Heart right ventricle (tissue), 16 donors: Measurements from ENCODE around the gene SNX33. TPM values are rescaled to one million over a fixed set of nuclear protein-coding genes. Genes with fewer than 3 reads are reported as not detected.
A peak's percentile ranks its signal among the peaks of the same experiment; 100 is the strongest.
"Not testable (repeated sequence)": the region's sequence is repeated elsewhere in the genome, so short reads cannot be mapped to it uniquely, and the experiment has no call there.

Experiments
- ATAC-seq, 8 donors: fragments of 200-7000 bp; cut with Tn5 transposase; one replicate each; pipeline ENCODE4 v1.9.1; 2020; ENCODE audit warnings: mild to moderate bottlenecking in 8 of 8, moderate library complexity in 8 of 8, moderate number of reproducible peaks in 1 of 8
- DNase-seq, 2 donors: peaks; one replicate each; pipeline ENCODE4 v3.0.0-alpha.2; 2020
- H3K27ac ChIP-seq, 10 donors: fragments of 200-600 bp; sonication (generic) in 2 of 10; one replicate each; pipeline versions ENCODE4 v1.5.0 to v1.8.0; 2020 to 2022; ENCODE audit warnings: mild to moderate bottlenecking in 3 of 10
- H3K27me3 ChIP-seq, 7 donors: fragments of 200-600 bp; one replicate each; pipeline ENCODE4 v1.8.0; 2021 to 2022; ENCODE audit warnings: mild to moderate bottlenecking in 2 of 7
- H3K36me3 ChIP-seq, 9 donors: fragments of 200-600 bp; sonication (generic) in 1 of 9; one replicate each; pipeline versions ENCODE4 v1.5.0 to v1.8.0; 2020 to 2022; ENCODE audit warnings: mild to moderate bottlenecking in 2 of 9
- H3K4me1 ChIP-seq, 9 donors: fragments of 200-600 bp; sonication (generic) in 1 of 9; one replicate each; pipeline versions ENCODE4 v1.5.0 to v1.8.0; 2020 to 2022; ENCODE audit warnings: mild to moderate bottlenecking in 4 of 9
- H3K4me3 ChIP-seq, 10 donors: fragments of 200-600 bp; sonication (generic) in 2 of 10; one replicate each; pipeline versions ENCODE4 v1.5.0 to v1.8.0; 2020 to 2022; ENCODE audit warnings: mild to moderate bottlenecking in 7 of 10, moderate library complexity in 2 of 10
- H3K9me3 ChIP-seq, 11 donors: fragments of 200-600 bp in 10 of 11; sonication (generic) in 2 of 11; one replicate each; pipeline versions ENCODE4 v1.5.0 to v1.8.0; 2013 to 2022; ENCODE audit warnings: mild to moderate bottlenecking in 2 of 11, control low read depth in 1 of 11, moderate library complexity in 1 of 11
- CTCF ChIP-seq, 9 donors: fragments of 200-600 bp; sonication (generic) in 2 of 9; IDR thresholded peaks; one replicate each; pipeline versions ENCODE4 v1.5.0 to v1.8.0; 2021 to 2022; ENCODE audit warnings: antibody characterized with exemption in 9 of 9, mild to moderate bottlenecking in 5 of 9, moderate library complexity in 1 of 9
- WGBS, 2 donors: extraction: QIAGEN DNeasy Blood & Tissue Kit; methylation state at CpG; one replicate each; pipeline ENCODE4 v1.1.7; 2013; ENCODE audit warnings: inconsistent platforms in 1 of 2; 5-methylcytosine and 5-hydroxymethylcytosine counted together
- intact Hi-C, 10 donors: fragments of 100-400 bp; cut with DNase I; formaldehyde crosslinking; loops; one replicate each; pipeline versions ENCODE4 v1.11.1 to v1.14.2; 2022
- polyA plus RNA-seq, 2 donors: library from polyadenylated mRNA; stranded (reverse); fragments of 200-250 nt; gene quantifications; one replicate each; pipeline ENCODE4 v1.2.3, GENCODE V29; 2013
- total RNA-seq, 10 donors: library from RNA; stranded (reverse); fragmentation: NEBNext Ultra II Directional in 3 of 10; extraction: Animal tissue kit (Norgen Biotek cat#: 25700) in 3 of 10; gene quantifications; one replicate each; pipeline versions ENCODE4 v1.2.1 to v1.2.4, GENCODE V29; 2021 to 2023
- donor health status: Arrhythmogenic right ventricular cardiomyopathy.
- donor health status: ischemic (EF 13 %, LVEDD 7.1; RV severe dilation, severe dysfunction).
- donor health status: healthy with polysubstance abuse.
- donor health status: DM: no; HTN: yes; CAD: no.
- donor health status: DM: no; HTN: no; CAD: no.
- donor health status: ischemic (EF 25% LVEDD 6.9; RV normal size, moderate dysfunction).
- donor health status: ischemic (EF 25% LVEDD 5.7; RV mildly dilated, moderate dysfunction).
- donor health status: healthy.
- donor health status: DM: yes; HTN: yes; CAD: no.
- donor health status: Ischemic cardiomyopathy.
- donor health status: ischemic (EF 35%, LVEDD 5.7; RV mildly dilated, moderate dysfunction).
- donor health status: nonischemic (EF 11% LVEDD 7.7; RV severe dilation, severe dysfunction).
- donor health status: DM: yes; HTN: yes; CAD: no.
- donor health status: PGD.
- donor health status: ischemic (EF 29% LVEDD 5.4; RV normal size, mild dysfunction).
- donor health status: nonischemic (EF 23%, LVEDD 6.1; RV moderate dilation, normal function).

Gene SNX33
- total and polyA plus RNA-seq, 12 donors, result 7.4 to 14.8 (median 9.7) TPM

DNA sequence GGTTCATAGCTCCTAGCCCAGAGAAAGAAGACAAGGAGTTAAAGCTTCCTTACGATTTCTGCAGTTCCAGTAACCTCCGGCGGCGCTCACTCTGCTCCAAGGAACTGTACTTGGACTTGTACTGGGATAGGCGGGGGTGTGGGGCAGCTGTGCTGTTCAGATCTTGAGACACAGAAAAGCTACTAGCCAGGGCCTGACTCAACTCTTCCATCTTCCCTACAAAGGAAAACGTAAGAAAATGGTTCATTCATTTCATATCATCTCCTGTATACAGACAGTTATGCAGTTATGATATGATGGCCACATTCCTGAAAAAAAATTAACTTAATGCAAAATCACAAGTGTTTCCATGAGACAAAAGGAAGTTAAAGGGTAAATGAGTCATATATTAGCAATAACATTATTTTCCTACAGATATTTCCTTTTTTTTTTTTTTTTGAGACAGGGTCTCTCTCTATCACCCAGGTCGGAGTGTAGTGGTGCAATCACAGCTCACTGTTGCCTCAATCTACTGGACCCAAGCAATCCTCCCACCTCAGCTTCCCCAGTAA is 26.8 kb upstream of the SNX33 start:
- Histone ChIP-seq H3K27ac (peak overlapping the region; percentile 55 to 86 (median 78)), H3K36me3 (peaks cover 0 to 47% (median 26%) of the 10 kb centered on the region in 9 donors), H3K27me3 (no peaks in the 10 kb centered on the region), H3K4me1 (peaks cover 0 to 37% (median 24%) of the 10 kb centered on the region in 9 donors), H3K4me3 (peak overlapping the region in 6 of 10 donors; percentile 19 to 39 (median 24)), H3K9me3 (no peaks in the 10 kb centered on the region)
- ATAC-seq (peak; percentile 45 to 78 (median 66)), DNase-seq (peak; percentile 60 to 84)
- intact Hi-C loops, result loop anchor here in 6 of 10 donors (5.0 to 10.0 kb wide), 6 partner anchors 44 to 256 kb away; partner anchors contain the start of genes MAN2C1 (in 2 of the 6), PTPN9 (in 2 of the 6) and SIN3A (in 1 of the 6)
- 37 to 60% methylated on average over 7 of the region's 7 CpGs for WGBS, 2 donors
- peak in 6 of 9 donors; percentile 15 to 46 (median 29) for TF ChIP-seq CTCF (IDR thresholded peaks at IDR 0.05)

DNA sequence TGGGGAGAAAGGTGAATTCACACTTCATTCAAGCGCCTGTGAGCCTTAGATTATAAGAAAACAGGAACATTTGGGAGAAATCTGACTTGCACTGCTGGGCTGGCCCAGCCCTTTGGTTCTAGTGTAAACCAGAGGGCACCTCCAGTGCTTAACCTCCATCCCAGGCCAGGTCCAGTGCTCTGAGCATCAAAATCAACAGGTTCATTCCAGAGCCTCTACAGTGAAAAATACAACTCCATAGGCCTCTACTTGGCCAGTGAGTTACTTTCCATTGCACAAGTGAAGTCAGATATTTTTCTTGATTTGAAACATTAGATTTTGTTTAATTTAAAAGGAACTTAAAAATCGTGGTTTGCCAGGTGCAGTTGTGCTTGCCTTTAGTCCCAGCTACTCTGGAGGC is 25.2 kb upstream of the SNX33 start:
- peaks cover 0 to 46% (median 32%) of the 10 kb centered on the region in 9 donors for H3K4me1 ChIP-seq
- intact Hi-C loops, result loop anchor here in 6 of 10 donors (5.0 to 10.0 kb wide), 6 partner anchors 45 to 258 kb away; partner anchors contain the start of genes MAN2C1 (in 2 of the 6), PTPN9 (in 2 of the 6) and SIN3A (in 1 of the 6)
- 80 to 84% methylated on average over 2 of the region's 2 CpGs for WGBS, 2 donors

DNA sequence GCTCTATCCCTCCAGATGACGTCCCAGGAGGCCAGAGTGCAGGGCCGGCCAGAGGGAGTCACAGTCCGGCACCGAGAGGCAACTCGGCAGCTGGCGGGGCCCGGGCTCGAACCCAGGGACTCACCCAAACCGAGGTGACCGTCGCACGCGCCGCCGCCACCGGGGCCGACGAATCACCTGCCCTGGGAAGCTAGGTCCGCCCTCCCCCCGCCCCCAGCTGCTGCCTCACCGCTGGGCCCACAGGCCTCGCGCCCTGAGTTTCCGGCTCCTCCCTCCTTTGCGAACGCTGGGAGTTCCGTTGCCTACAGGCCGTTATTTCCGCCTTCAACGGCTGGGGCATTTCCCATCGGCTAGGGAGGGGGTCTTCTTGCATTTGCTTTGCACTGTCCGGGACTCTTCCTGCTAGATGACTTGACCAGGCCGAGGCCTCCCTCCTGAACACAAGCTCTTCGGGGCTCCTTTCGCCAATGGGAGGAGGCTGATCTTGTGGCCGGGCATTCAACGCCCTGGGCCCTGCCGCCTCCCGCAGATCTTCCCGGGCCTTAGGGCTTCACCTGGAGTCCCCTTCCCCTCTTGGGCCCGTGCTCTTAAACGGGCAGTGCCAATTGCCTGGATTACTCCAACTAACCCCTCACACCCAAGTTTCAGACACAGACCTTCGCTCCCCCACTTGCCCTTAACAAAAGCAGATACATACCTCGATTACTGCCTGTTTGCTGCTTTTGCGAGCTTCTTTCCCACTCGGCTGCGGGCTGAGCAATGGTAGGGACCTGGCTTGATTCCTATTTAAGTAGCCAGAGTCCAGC is 22.0 kb upstream of the SNX33 start, which contains the start of gene SNUPN:
TSS of gene SNUPN (minus strand) at position 184 of the 806 bp plus-strand sequence. CDS start 4,674 bp downstream, outside the sequence.
- no peaks in the 10 kb centered on the region for H3K9me3 ChIP-seq
- TF ChIP-seq CTCF (IDR thresholded peaks at IDR 0.05), result no peak
- no peaks in the 10 kb centered on the region for H3K36me3 ChIP-seq
- ATAC-seq (peak; percentile 93 to 96 (median 95)), DNase-seq (peak; percentile 95 to 96)
- peak within 1 kb of the TSS; percentile 76 to 100 (median 98) for H3K27ac ChIP-seq
- no peaks in the 10 kb centered on the region for H3K27me3 ChIP-seq
- H3K4me1 ChIP-seq, result peaks cover 0 to 30% (median 18%) of the 10 kb centered on the region in 9 donors
- intact Hi-C loops, result loop anchor here in 5 of 10 donors (1.0 to 10.0 kb wide), 7 partner anchors 13 to 261 kb away; partner anchors contain the start of genes SIN3A (in 4 of the 5), MAN2C1 (in 2 of the 5) and PTPN9 (in 1 of the 5)
- H3K4me3 ChIP-seq, result peak within 1 kb of the TSS; percentile 75 to 98 (median 88)
- 1% methylated on average over 38 to 47 of the region's 47 CpGs for WGBS, 2 donors

More for the DNA sequence above, 25.2 kb upstream of the SNX33 start:
- H3K36me3 ChIP-seq, result peaks cover 0 to 32% (median 11%) of the 10 kb centered on the region in 9 donors
- no peaks in the 10 kb centered on the region for H3K27me3 ChIP-seq
- ATAC-seq, result no peak
- no peak for TF ChIP-seq CTCF (IDR thresholded peaks at IDR 0.05)
- no peaks in the 10 kb centered on the region for H3K9me3 ChIP-seq
- peak overlapping the region in 4 of 10 donors; percentile 3 to 86 (median 82) for H3K27ac ChIP-seq
- no peak for DNase-seq
- no peak overlapping the region for H3K4me3 ChIP-seq

DNA sequence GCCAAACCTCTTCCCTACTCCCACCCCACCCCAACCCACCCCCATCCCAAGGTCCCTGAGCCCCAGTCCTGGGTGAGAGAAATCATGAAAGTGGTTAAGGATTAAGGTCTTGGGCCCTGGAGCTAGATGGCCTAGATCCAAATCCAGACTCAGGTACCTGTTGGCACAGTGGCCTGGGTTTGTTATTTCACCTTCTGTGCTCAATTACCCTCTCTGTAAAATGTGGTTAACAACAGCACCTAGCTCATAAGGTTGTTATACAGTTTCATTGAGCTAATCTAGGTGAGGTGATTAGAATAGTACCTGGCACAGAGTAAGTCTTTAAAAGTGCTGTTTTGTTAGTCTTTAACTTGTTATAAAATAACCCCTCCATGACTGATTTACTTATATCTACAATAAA is 15.8 kb upstream of the SNX33 start:
- intact Hi-C loops, result loop anchor here in 1 of 10 donors (10.0 kb wide), 1 partner anchor 53 kb away; no protein-coding TSS in a partner anchor
- Histone ChIP-seq H3K27me3 (no peaks in the 10 kb centered on the region), H3K36me3 (peaks cover 0 to 3% (median 0%) of the 10 kb centered on the region in 9 donors), H3K4me1 (peaks cover 0 to 8% (median 4%) of the 10 kb centered on the region in 9 donors), H3K4me3 (no peak overlapping the region), H3K27ac (no peak overlapping the region), H3K9me3 (no peaks in the 10 kb centered on the region)
- no peak for DNase-seq
- no peak for TF ChIP-seq CTCF (IDR thresholded peaks at IDR 0.05)
- no peak for ATAC-seq

GRCh38 chr15:75633922-75634321 is 13.8 kb upstream of the SNX33 start:
- 91 to 92% methylated on average over 7 of the region's 7 CpGs for WGBS, 2 donors
- not testable (repeated sequence) for H3K27ac ChIP-seq, DNase-seq, H3K9me3 ChIP-seq, ATAC-seq, H3K4me3 ChIP-seq, H3K27me3 ChIP-seq
- peaks cover 11 to 28% (median 22%) of the 10 kb centered on the region in 9 donors for H3K4me1 ChIP-seq
- peaks cover 0 to 13% (median 0%) of the 10 kb centered on the region in 9 donors for H3K36me3 ChIP-seq
- intact Hi-C loops, result loop anchor here in 1 of 10 donors (10.0 kb wide), 1 partner anchor 51 kb away; no protein-coding TSS in a partner anchor
